ENCODE measurements around the gene NUAK1. TPM values are rescaled to one million over a fixed set of nuclear protein-coding genes. Genes with fewer than 3 reads are reported as not detected.

NUAK1 gene
- total RNA-seq, 2 donors from 2014 or later: 14.0 to 16.8 TPM

GRCh38 chr12:106094304-106094703 is 44.5 kb downstream of the NUAK1 start:
- Mint-ChIP-seq H3K27me3 (ENCODE audit: insufficient read depth) (no peaks in the 10 kb centered on the region), H3K4me3 (no peak overlapping the region), H3K4me1 (peaks cover 43% of the 10 kb centered on the region), H3K9me3 (no peaks in the 10 kb centered on the region), H3K27ac (no peak overlapping the region), H3K36me3 (ENCODE audit: low read depth) (peaks cover 28% of the 10 kb centered on the region)
- Histone ChIP-seq H3K27me3 (ENCODE audit: control insufficient read depth, insufficient read depth, low read length, poor library complexity, severe bottlenecking) (no peaks in the 10 kb centered on the region), H3K4me3 (ENCODE audit: low read length) (no peak overlapping the region), H3K4me1 (ENCODE audit: control insufficient read depth, insufficient read depth, low read length) (peaks cover 5% of the 10 kb centered on the region), H3K27ac (ENCODE audit: low read depth, low read length) (no peak overlapping the region), H3K9me3 (ENCODE audit: control insufficient read depth, low read length) (no peaks in the 10 kb centered on the region), H3K9ac (ENCODE audit: extremely low read depth, low read length, poor library complexity, severe bottlenecking) (no peak overlapping the region), H3K36me3 (ENCODE audit: control insufficient read depth, insufficient read depth, low read length) (peaks cover 95% of the 10 kb centered on the region)
- WGBS, 2 experiments (ENCODE audit: insufficient coverage in 1 of 2, insufficient read length in 1 of 2): 93 to 96% methylated on average over 2 to 5 of the region's 5 CpGs
- no peak for DNase-seq
- TF ChIP-seq CTCF (conservative IDR thresholded peaks at IDR 0.05): no peak

- Mint-ChIP-seq H3K9me3 (no peaks in the 10 kb centered on the region), H3K4me1 (peaks cover 37% of the 10 kb centered on the region), H3K27me3 (ENCODE audit: insufficient read depth) (no peaks in the 10 kb centered on the region), H3K27ac (no peak overlapping the region), H3K4me3 (no peak overlapping the region), H3K36me3 (ENCODE audit: low read depth) (peaks cover 28% of the 10 kb centered on the region)
- H3K27ac ChIP-seq (ENCODE audit: low read depth, low read length): no peak overlapping the region
- no peak overlapping the region for H3K9ac ChIP-seq (ENCODE audit: extremely low read depth, low read length, poor library complexity, severe bottlenecking)
- H3K4me3 ChIP-seq (ENCODE audit: low read length): no peak overlapping the region
- WGBS, 2 experiments (ENCODE audit: insufficient coverage in 1 of 2, insufficient read length in 1 of 2): 90 to 95% methylated on average over 4 to 6 of the region's 6 CpGs
- peaks cover 95% of the 10 kb centered on the region for H3K36me3 ChIP-seq (ENCODE audit: control insufficient read depth, insufficient read depth, low read length)
- no peaks in the 10 kb centered on the region for H3K4me1 ChIP-seq (ENCODE audit: control insufficient read depth, insufficient read depth, low read length)
- peak; percentile 17 for TF ChIP-seq CTCF (conservative IDR thresholded peaks at IDR 0.05)
- no peaks in the 10 kb centered on the region for H3K9me3 ChIP-seq (ENCODE audit: control insufficient read depth, low read length)
- no peaks in the 10 kb centered on the region for H3K27me3 ChIP-seq (ENCODE audit: control insufficient read depth, insufficient read depth, low read length, poor library complexity, severe bottlenecking)
- DNase-seq: peak; percentile 45
Observed at GRCh38 chr12:106093246-106093645, 45.5 kb downstream of the NUAK1 start.

GRCh38 chr12:106091446-106091820 is 47.3 kb downstream of the NUAK1 start:
- Histone ChIP-seq H3K4me3 (ENCODE audit: low read length) (no peak overlapping the region), H3K36me3 (ENCODE audit: control insufficient read depth, insufficient read depth, low read length) (peaks cover 94% of the 10 kb centered on the region), H3K9ac (ENCODE audit: extremely low read depth, low read length, poor library complexity, severe bottlenecking) (no peak overlapping the region), H3K4me1 (ENCODE audit: control insufficient read depth, insufficient read depth, low read length) (no peaks in the 10 kb centered on the region), H3K27ac (ENCODE audit: low read depth, low read length) (no peak overlapping the region), H3K9me3 (ENCODE audit: control insufficient read depth, low read length) (no peaks in the 10 kb centered on the region), H3K27me3 (ENCODE audit: control insufficient read depth, insufficient read depth, low read length, poor library complexity, severe bottlenecking) (no peaks in the 10 kb centered on the region)
- 94 to 95% methylated on average over 6 of the region's 6 CpGs for WGBS, 2 experiments (ENCODE audit: insufficient coverage in 1 of 2, insufficient read length in 1 of 2)
- DNase-seq: peak; percentile 45
- Mint-ChIP-seq H3K4me1 (peaks cover 19% of the 10 kb centered on the region), H3K27me3 (ENCODE audit: insufficient read depth) (no peaks in the 10 kb centered on the region), H3K9me3 (no peaks in the 10 kb centered on the region), H3K4me3 (no peak overlapping the region), H3K27ac (peak overlapping the region; percentile 28), H3K36me3 (ENCODE audit: low read depth) (peaks cover 27% of the 10 kb centered on the region)
- no peak for TF ChIP-seq CTCF (conservative IDR thresholded peaks at IDR 0.05)

All from endodermal cell (in vitro differentiated cells).